Activated T-helper 1 cell treated with anti-CD3 and anti-CD28 coated beads, Interleukin-12 subunit alpha, Interleukin-12 subunit beta, Interleukin-2, Interleukin-4 antibody, amounts not matched to agents 30 ng/mL and 10 ng/mL and 1 ng/mL, durations not matched to agents 14 hours and 24 hours and 36 hours (primary cell): ENCODE data around the gene ROCK2. TPM values are rescaled to one million over a fixed set of nuclear protein-coding genes. Genes with fewer than 3 reads are reported as not detected.
"Not testable (repeated sequence)": the region's sequence is repeated elsewhere in the genome, so short reads cannot be mapped to it uniquely, and the experiment has no call there.

Experiments
- DNase-seq: peaks from one replicate; pipeline ENCODE4 v3.0.0; 2021; ENCODE audit warnings: low spot score
- H3K27ac Mint-ChIP-seq: one replicate; pipeline ENCODE4 v1.8.0; 2021; ENCODE audit warnings: mild to moderate bottlenecking, mixed read lengths
- H3K27me3 Mint-ChIP-seq: one replicate; pipeline ENCODE4 v1.8.0; 2022; ENCODE audit warnings: mild to moderate bottlenecking, moderate library complexity, mixed read lengths; ENCODE audit not compliant: insufficient read depth
- H3K36me3 Mint-ChIP-seq: one replicate; pipeline ENCODE4 v1.8.0; 2021; ENCODE audit warnings: low read depth, mixed read lengths
- H3K4me1 Mint-ChIP-seq: one replicate; pipeline ENCODE4 v1.8.0; 2021; ENCODE audit warnings: low read depth, mixed read lengths
- H3K4me3 Mint-ChIP-seq: one replicate; pipeline ENCODE4 v1.8.0; 2021; ENCODE audit warnings: mild to moderate bottlenecking, moderate library complexity, mixed read lengths
- H3K9me3 Mint-ChIP-seq: one replicate; pipeline ENCODE4 v1.8.0; 2021; ENCODE audit warnings: mixed read lengths
- intact Hi-C: fragments of 100-400 bp; cut with micrococcal nuclease; formaldehyde crosslinking; loops from one replicate; pipeline ENCODE4 v1.15.1; 2024
- total RNA-seq: library from RNA; stranded (reverse); gene quantifications from 2 replicates; pipeline ENCODE4 v1.2.3, GENCODE V29; 2022

Gene ROCK2
- total RNA-seq, 1 donor from 2014 or later = 20.5 TPM

DNA sequence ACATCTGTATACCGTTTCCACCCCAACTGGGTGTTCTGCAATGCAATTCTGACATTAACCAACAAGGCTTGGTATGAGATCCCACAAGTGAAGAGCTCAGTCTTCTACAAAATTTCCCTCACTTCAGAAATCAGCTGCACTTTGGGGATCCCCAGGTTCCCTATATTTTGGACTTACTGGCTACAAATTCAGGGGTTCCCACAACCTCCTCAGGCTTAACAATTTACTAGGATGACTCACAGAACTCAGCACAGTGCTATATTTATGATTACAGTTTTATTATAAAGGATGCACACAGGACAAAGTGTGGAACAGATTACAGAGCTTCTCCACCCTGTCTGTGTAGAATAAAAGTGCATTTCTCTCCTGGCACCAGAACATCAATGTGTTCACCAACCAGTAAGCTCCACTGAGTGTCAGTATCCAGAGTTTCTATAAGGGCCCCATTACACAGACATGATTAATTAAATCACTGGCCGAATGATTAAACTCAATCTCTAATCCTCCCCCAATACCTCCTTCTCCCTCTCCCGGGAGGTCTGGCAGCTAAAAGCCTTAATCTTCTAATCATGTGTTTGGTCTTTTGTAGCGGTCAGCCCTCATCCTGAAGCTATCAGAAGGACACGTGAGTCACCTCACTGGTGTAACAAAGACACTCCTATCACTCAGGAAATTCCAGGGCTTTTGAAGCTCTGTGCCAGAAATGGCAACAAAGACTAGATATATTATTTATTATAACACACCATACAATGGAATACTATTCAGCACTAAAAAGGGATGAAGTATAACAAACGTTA, 104.6 kb downstream of the ROCK2 start:
- H3K9me3 Mint-ChIP-seq = no peaks in the 10 kb centered on the region
- no peak overlapping the region for H3K4me3 Mint-ChIP-seq
- no peak for DNase-seq
- H3K27ac Mint-ChIP-seq = no peak overlapping the region
- H3K4me1 Mint-ChIP-seq = peaks cover 8% of the 10 kb centered on the region
- intact Hi-C loops = loop anchor here (5.0 kb wide), 1 partner anchor 342 kb away; no protein-coding TSS in a partner anchor
- H3K27me3 Mint-ChIP-seq = no peaks in the 10 kb centered on the region
- H3K36me3 Mint-ChIP-seq = peaks cover 5% of the 10 kb centered on the region

DNA sequence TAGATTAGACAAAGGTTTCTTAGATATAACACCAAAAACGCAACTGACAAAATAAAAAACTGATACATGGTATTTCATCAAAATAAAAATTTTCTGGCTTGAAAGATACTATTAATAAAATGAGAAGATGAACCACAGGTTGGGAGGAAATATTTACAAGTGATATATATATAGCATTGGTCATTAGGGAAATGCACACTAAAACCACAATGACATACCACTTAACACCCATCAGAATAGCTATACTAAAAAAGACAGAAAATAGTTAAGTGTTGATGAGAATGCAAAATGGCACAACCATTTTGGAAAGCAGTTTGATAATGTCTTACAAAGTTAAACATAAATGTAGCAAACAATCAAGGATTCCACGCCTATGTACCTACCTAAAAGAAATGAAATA, 105.3 kb downstream of the ROCK2 start:
- Mint-ChIP-seq H3K4me3 (no peak overlapping the region), H3K9me3 (no peaks in the 10 kb centered on the region), H3K36me3 (peaks cover 5% of the 10 kb centered on the region), H3K4me1 (peaks cover 8% of the 10 kb centered on the region), H3K27ac (no peak overlapping the region), H3K27me3 (no peaks in the 10 kb centered on the region)
- intact Hi-C loops = loop anchor here (5.0 kb wide), 1 partner anchor 343 kb away; no protein-coding TSS in a partner anchor
- DNase-seq = no peak

DNA sequence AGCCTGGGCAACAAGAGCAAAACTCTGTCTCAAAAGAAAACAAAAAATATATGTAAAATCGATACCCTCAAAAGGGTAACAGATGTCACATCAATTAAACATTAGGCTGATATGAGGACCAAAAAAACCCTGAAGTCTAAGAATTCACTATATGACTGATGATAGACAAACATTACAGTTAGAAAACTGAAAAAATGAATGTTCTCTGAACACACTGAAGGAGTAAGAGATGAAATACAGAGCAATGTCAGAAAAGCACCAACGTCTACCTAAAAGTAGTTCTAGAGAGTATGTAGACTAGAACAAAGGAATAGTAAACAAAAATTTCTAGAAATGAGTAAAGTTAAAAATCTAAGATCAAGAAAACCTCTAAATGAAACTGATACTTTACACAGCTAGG, 107.3 kb downstream of the ROCK2 start:
- intact Hi-C loops = loop anchor here (5.0 kb wide), 1 partner anchor 345 kb away; no protein-coding TSS in a partner anchor
- Mint-ChIP-seq H3K27me3 (no peaks in the 10 kb centered on the region), H3K27ac (no peak overlapping the region), H3K4me1 (peaks cover 8% of the 10 kb centered on the region), H3K9me3 (no peaks in the 10 kb centered on the region), H3K4me3 (no peak overlapping the region), H3K36me3 (peaks cover 3% of the 10 kb centered on the region)
- no peak for DNase-seq

DNA sequence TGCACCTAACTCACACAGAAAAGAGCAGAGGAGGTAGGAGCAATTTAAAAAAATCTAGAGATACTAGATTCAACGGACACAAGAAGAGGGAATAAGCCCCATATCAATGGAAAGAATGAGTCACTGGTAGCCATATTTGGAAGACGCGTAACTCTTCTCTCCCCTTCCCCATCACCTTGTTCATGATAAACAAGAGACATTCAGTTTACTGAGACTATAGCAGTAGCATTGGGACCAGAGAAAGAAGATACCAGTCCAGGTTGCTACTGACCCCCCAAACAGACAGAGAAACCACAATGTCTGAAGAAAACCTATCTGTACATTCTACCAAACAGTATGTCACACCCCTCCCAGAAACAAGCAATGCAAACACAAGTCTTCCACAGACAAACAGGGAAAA, 108.1 kb downstream of the ROCK2 start:
- Mint-ChIP-seq H3K4me3 (no peak overlapping the region), H3K36me3 (peaks cover 3% of the 10 kb centered on the region), H3K4me1 (peaks cover 8% of the 10 kb centered on the region), H3K27me3 (no peaks in the 10 kb centered on the region), H3K9me3 (no peaks in the 10 kb centered on the region), H3K27ac (no peak overlapping the region)
- intact Hi-C loops = loop anchor here (5.0 kb wide), 1 partner anchor 346 kb away; no protein-coding TSS in a partner anchor
- no peak for DNase-seq

DNA sequence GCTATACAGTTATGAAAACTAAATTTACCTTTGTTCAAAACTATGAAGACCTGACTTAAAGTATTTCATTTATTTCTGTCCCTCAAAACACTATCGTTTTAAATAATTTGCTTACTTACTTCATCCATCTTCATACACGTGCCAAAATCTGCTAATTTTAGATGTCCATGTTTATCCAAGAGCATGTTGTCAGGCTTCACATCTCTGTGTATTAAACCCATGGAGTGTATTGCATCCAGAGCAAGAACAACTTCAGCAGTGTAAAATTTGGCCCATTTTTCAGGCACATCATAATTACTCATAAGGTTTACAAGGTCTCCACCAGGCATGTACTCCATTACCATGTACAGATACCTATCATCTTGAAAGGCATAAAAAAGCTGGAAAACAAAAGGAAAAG, 108.9 kb downstream of the ROCK2 start:
- no peaks in the 10 kb centered on the region for H3K27me3 Mint-ChIP-seq
- peaks cover 3% of the 10 kb centered on the region for H3K36me3 Mint-ChIP-seq
- no peak for DNase-seq
- peaks cover 8% of the 10 kb centered on the region for H3K4me1 Mint-ChIP-seq
- H3K27ac Mint-ChIP-seq = no peak overlapping the region
- no peak overlapping the region for H3K4me3 Mint-ChIP-seq
- intact Hi-C loops = loop anchor here (2.0 to 5.0 kb wide), 2 partner anchors 109 to 347 kb away; partner anchors contain the start of gene ROCK2
- no peaks in the 10 kb centered on the region for H3K9me3 Mint-ChIP-seq

DNA sequence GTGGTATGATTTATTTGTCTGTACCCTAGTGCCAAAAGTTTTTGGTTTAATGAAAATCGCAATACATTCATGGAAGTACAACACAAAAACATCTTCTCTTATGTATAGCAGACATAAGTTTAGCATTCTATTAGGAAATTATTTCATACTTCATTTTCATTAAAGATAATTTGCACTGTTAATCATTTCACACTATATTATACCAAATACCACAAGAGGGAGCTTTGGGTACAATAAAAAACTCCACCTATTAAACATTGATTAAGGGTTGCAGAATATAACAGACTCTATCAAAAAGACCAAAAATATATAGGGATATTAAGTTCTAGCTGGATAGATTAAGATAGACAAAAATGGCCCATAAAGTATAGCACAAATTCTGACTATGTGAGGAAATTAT, 110.1 kb downstream of the ROCK2 start:
- Mint-ChIP-seq H3K27me3 (no peaks in the 10 kb centered on the region), H3K36me3 (peaks cover 3% of the 10 kb centered on the region), H3K4me3 (no peak overlapping the region), H3K4me1 (peaks cover 8% of the 10 kb centered on the region), H3K27ac (no peak overlapping the region), H3K9me3 (no peaks in the 10 kb centered on the region)
- DNase-seq = no peak
- intact Hi-C loops = loop anchor here (2.0 to 5.0 kb wide), 2 partner anchors 110 to 213 kb away; partner anchors contain the start of gene ROCK2

DNA sequence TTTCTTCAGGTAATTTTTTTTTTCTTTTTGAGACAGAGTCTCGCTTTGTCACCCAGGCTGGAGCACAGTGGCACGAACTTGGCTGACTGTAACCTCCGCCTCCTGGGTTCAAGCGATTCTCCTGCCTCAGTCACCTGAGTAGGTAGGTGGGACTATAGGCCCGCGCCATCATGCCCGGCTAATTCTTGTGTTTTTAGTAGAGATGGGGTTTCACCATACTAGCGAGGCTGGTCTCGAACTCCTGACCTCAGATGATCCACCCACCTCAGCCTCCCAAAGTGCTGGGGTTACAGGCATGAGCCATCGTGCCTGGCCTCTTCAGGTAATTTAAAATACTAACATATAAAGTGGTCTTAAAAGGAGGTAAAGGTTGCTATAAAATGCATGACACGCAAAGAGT, 113.2 kb downstream of the ROCK2 start:
- H3K36me3 Mint-ChIP-seq, H3K4me3 Mint-ChIP-seq, H3K27ac Mint-ChIP-seq, DNase-seq, H3K9me3 Mint-ChIP-seq, H3K27me3 Mint-ChIP-seq, H3K4me1 Mint-ChIP-seq: not testable (repeated sequence)
- intact Hi-C loops = loop anchor here (5.0 kb wide), 1 partner anchor 216 kb away; no protein-coding TSS in a partner anchor

DNA sequence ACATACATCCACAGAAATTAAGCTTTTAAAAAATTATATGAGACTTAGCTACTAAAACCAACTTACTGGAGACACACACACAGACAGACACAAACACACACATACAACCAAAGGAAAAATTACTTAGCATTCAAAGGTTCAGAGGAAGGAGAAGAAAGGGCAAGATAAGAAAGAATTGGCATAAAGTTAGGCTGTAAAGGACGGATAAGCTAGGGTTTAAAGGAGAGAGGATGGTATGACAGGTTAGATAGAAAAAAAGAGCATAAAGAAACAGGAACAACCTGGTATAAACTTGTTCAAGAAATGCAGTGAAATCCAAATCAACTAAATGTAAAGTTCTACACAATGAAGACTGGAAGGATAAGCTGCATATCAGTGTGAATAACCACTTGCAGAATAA, 115.7 kb downstream of the ROCK2 start:
- no peak overlapping the region for H3K27ac Mint-ChIP-seq

DNA sequence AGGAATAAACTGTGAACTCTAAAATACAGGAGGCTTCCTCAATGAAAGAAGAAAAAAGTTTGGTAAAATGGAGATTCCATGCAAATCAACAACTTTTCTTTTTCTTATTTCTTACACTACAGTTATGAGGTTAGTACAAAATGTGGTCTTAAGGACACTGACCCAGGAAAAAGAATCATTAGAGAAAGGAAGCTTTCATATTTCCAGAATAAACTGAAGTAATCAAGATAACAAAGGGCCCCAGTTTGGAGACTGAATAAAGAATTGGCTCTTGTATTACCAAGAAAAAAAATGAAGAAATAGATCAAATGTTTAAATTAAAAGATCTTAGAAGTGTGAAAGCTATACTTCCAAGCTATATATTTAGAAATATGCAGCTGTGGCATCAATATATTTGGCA, 116.8 kb downstream of the ROCK2 start:
- no peak for DNase-seq
- H3K27ac Mint-ChIP-seq = no peak overlapping the region
- H3K9me3 Mint-ChIP-seq = no peaks in the 10 kb centered on the region
- H3K4me1 Mint-ChIP-seq = no peaks in the 10 kb centered on the region
- H3K36me3 Mint-ChIP-seq = peaks cover 11% of the 10 kb centered on the region
- H3K4me3 Mint-ChIP-seq = no peak overlapping the region
- H3K27me3 Mint-ChIP-seq = no peaks in the 10 kb centered on the region
- intact Hi-C loops = no loop called here

More for the DNA sequence above, 115.7 kb downstream of the ROCK2 start:
- H3K9me3 Mint-ChIP-seq = no peaks in the 10 kb centered on the region
- no peak for DNase-seq
- H3K27me3 Mint-ChIP-seq = no peaks in the 10 kb centered on the region
- H3K4me1 Mint-ChIP-seq = no peaks in the 10 kb centered on the region
- H3K4me3 Mint-ChIP-seq = no peak overlapping the region
- H3K36me3 Mint-ChIP-seq = peaks cover 9% of the 10 kb centered on the region
- intact Hi-C loops = no loop called here

DNA sequence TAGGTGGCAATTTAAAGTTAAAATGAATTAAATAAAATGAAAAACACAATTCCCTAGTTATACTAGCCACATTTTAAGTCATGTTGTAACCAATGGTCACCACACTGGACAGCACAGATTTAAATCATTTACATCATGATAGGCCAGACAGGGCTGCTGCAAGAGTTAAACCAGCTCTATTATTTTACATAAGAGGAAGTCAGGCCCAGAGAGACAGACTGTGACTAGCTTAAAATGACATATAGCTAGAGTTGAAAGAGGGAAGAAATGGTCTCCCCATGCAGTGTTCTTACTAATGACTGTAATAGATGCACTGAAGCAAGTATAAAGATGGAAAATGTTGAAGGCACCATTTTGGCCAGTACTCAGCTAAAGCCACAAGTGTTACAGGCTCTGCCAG, 119.5 kb downstream of the ROCK2 start:
- H3K9me3 Mint-ChIP-seq = no peaks in the 10 kb centered on the region
- no peak overlapping the region for H3K27ac Mint-ChIP-seq
- no peaks in the 10 kb centered on the region for H3K4me1 Mint-ChIP-seq
- no peak for DNase-seq
- intact Hi-C loops = no loop called here
- H3K27me3 Mint-ChIP-seq = no peaks in the 10 kb centered on the region
- H3K4me3 Mint-ChIP-seq = no peak overlapping the region
- H3K36me3 Mint-ChIP-seq = peaks cover 18% of the 10 kb centered on the region

DNA sequence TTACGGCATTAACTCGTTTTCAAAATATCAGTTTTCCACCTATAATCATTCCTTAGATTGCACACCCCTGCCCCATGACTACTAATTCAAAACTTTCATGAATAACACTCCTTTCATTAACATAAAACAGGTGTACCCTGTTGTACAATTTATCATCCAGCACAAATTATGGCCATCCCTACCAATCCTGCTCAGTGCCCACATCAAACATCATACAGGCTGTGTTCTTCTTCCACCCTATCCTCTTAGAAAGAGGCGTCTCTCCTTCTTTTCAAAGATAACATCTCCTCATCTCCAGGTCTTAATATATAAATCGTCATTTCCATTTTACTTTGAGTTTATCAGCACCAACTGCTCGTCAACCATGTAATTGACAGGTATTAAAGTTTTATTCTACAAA, 121.6 kb downstream of the ROCK2 start:
- intact Hi-C loops = no loop called here
- Mint-ChIP-seq H3K9me3 (no peaks in the 10 kb centered on the region), H3K27me3 (no peaks in the 10 kb centered on the region), H3K27ac (no peak overlapping the region), H3K36me3 (peaks cover 22% of the 10 kb centered on the region), H3K4me3 (no peak overlapping the region), H3K4me1 (no peaks in the 10 kb centered on the region)
- DNase-seq = no peak

DNA sequence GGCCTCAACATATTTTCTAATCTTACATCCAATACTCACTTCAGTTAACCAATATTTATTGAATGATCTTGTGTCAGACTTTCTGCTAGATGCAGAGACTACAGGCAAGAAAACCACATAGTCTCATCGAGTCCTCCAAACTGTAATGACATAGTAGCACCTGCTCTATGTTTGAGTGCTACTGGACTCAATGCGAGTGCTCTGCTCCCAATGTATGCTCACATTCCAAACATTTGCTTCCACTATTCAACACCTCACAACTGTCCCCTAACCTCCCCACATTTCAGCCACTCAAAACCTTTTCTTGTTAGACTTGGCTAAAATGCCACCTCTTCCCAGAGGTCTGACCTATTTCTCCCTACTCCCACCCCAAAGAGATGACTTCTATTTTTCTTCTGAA, 124.0 kb downstream of the ROCK2 start:
- Mint-ChIP-seq H3K9me3 (no peaks in the 10 kb centered on the region), H3K36me3 (peaks cover 23% of the 10 kb centered on the region), H3K4me3 (no peak overlapping the region), H3K4me1 (no peaks in the 10 kb centered on the region), H3K27ac (no peak overlapping the region), H3K27me3 (no peaks in the 10 kb centered on the region)
- intact Hi-C loops = no loop called here
- DNase-seq = no peak

DNA sequence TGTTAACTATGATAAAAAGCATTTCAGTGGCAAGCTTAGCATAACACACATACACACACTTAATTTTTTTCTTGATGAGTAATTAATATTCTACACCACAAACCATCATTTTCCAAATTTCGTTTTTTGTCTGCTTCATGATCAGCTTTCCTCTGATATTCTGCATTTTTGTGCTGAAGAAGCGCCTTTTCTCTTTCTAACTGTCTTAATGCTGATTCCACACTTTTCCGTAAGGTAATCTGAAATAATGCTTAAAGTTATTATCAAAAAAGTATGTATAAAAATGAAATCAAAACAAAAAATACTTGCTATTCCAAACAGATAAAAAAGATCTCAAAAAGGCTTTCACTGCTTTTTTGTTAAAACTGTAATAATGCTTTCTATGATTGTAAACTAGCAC, 129.0 kb downstream of the ROCK2 start:
- DNase-seq = no peak
- no peaks in the 10 kb centered on the region for H3K9me3 Mint-ChIP-seq
- H3K27me3 Mint-ChIP-seq = no peaks in the 10 kb centered on the region
- intact Hi-C loops = no loop called here
- peaks cover 25% of the 10 kb centered on the region for H3K36me3 Mint-ChIP-seq
- H3K4me1 Mint-ChIP-seq = no peaks in the 10 kb centered on the region
- H3K27ac Mint-ChIP-seq = no peak overlapping the region
- no peak overlapping the region for H3K4me3 Mint-ChIP-seq
